MM.1S (cell line): ENCODE measurements around the gene ATOH8.

Experiments
- DNase-seq: peaks from one replicate; pipeline ENCODE4 v3.0.0-alpha.2; 2015
- H2AFZ ChIP-seq: fragments of 300-600 bp; sonication (generic); 2 replicates; pipeline ENCODE4 v1.6.0; 2016; ENCODE audit warnings: antibody characterized with exemption, low read length
- H3F3A ChIP-seq: fragments of 300-600 bp; sonication (generic); 2 replicates; pipeline ENCODE4 v1.6.1; 2016; ENCODE audit warnings: mild to moderate bottlenecking, antibody characterized with exemption, low read length, moderate library complexity, mixed read lengths; ENCODE audit not compliant: insufficient read depth
- H3K27ac ChIP-seq: fragments of 300-600 bp; sonication (generic); 2 replicates; pipeline ENCODE4 v1.5.1; 2016; ENCODE audit warnings: mild to moderate bottlenecking, low read length
- H3K27me3 ChIP-seq: fragments of 300-600 bp; sonication (generic); replicated peaks from 2 replicates; pipeline ENCODE4 v1.6.0; 2016; ENCODE audit warnings: low read length; ENCODE audit not compliant: insufficient read depth
- H3K36me3 ChIP-seq: fragments of 300-600 bp; sonication (generic); replicated peaks from 2 replicates; pipeline ENCODE4 v1.6.1; 2016; ENCODE audit warnings: mild to moderate bottlenecking, low read length, mixed read lengths; ENCODE audit not compliant: insufficient read depth
- H3K4me1 ChIP-seq: fragments of 300-600 bp; sonication (generic); 2 replicates; pipeline ENCODE4 v1.6.1; 2016; ENCODE audit warnings: low read length, mixed read lengths
- H3K4me2 ChIP-seq: fragments of 300-600 bp; sonication (generic); 2 replicates; pipeline ENCODE4 v1.6.0; 2016; ENCODE audit warnings: low read depth, low read length
- H3K4me3 ChIP-seq: fragments of 300-600 bp; sonication (generic); 2 replicates; pipeline ENCODE4 v1.5.1; 2016; ENCODE audit warnings: low read length, mixed read lengths
- H3K79me2 ChIP-seq: fragments of 300-600 bp; sonication (generic); 2 replicates; pipeline ENCODE4 v1.6.1; 2016; ENCODE audit warnings: mixed run types, low read length, mixed read lengths
- H3K9ac ChIP-seq: fragments of 300-600 bp; sonication (generic); 2 replicates; pipeline ENCODE4 v1.6.1; 2016; ENCODE audit warnings: low read length, mixed read lengths
- H3K9me2 ChIP-seq: fragments of 300-600 bp; sonication (generic); replicated peaks from 2 replicates; pipeline ENCODE4 v1.6.1; 2016; ENCODE audit warnings: mild to moderate bottlenecking, low read length, mixed read lengths; ENCODE audit not compliant: insufficient read depth
- H3K9me3 ChIP-seq: fragments of 300-600 bp; sonication (generic); replicated peaks from 2 replicates; pipeline ENCODE4 v1.6.1; 2016; ENCODE audit warnings: mild to moderate bottlenecking, low read length, mixed read lengths; ENCODE audit not compliant: insufficient read depth
- H4K20me1 ChIP-seq: fragments of 300-600 bp; sonication (generic); 2 replicates; pipeline ENCODE4 v1.6.1; 2016; ENCODE audit warnings: mild to moderate bottlenecking, low read length, moderate library complexity, mixed read lengths; ENCODE audit not compliant: insufficient read depth
- EZH2 ChIP-seq: fragments of 300-600 bp; sonication (generic); optimal IDR thresholded peaks from 2 replicates; pipeline ENCODE3; 2017; ENCODE audit warnings: low read depth, mild to moderate bottlenecking, antibody characterized with exemption, low read length, mixed read lengths
- EZH2phosphoT487 ChIP-seq: fragments of 300-600 bp; sonication (generic); IDR thresholded peaks from 2 replicates; pipeline ENCODE4 v1.6.1; 2018; ENCODE audit warnings: antibody characterized with exemption, low read length
- TF ChIP-seq, protein P1 (sequence below): fragments of 300-600 bp; sonication (generic); IDR thresholded peaks from 2 replicates; pipeline ENCODE4 v1.5.1; 2016; ENCODE audit warnings: antibody characterized with exemption, low read length, mixed read lengths

The ATOH8 gene

GRCh38 chr2:85819811-85820510, 66.2 kb downstream of the ATOH8 start:
- TF ChIP-seq EZH2 (no peak), EZH2phosphoT487 (no peak)
- TF ChIP-seq, protein P1, sequence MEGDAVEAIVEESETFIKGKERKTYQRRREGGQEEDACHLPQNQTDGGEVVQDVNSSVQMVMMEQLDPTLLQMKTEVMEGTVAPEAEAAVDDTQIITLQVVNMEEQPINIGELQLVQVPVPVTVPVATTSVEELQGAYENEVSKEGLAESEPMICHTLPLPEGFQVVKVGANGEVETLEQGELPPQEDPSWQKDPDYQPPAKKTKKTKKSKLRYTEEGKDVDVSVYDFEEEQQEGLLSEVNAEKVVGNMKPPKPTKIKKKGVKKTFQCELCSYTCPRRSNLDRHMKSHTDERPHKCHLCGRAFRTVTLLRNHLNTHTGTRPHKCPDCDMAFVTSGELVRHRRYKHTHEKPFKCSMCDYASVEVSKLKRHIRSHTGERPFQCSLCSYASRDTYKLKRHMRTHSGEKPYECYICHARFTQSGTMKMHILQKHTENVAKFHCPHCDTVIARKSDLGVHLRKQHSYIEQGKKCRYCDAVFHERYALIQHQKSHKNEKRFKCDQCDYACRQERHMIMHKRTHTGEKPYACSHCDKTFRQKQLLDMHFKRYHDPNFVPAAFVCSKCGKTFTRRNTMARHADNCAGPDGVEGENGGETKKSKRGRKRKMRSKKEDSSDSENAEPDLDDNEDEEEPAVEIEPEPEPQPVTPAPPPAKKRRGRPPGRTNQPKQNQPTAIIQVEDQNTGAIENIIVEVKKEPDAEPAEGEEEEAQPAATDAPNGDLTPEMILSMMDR = no peak
- no peak overlapping the region for H3K9ac ChIP-seq
- no peaks in the 10 kb centered on the region for H4K20me1 ChIP-seq
- no peak overlapping the region for H2AFZ ChIP-seq
- H3K79me2 ChIP-seq = no peaks in the 10 kb centered on the region
- no peaks in the 10 kb centered on the region for H3K27me3 ChIP-seq
- H3F3A ChIP-seq = no peaks in the 10 kb centered on the region
- no peaks in the 10 kb centered on the region for H3K9me2 ChIP-seq
- no peak overlapping the region for H3K4me2 ChIP-seq
- no peak overlapping the region for H3K27ac ChIP-seq
- H3K9me3 ChIP-seq = no peaks in the 10 kb centered on the region
- DNase-seq = no peak
- no peak overlapping the region for H3K4me3 ChIP-seq
- no peaks in the 10 kb centered on the region for H3K36me3 ChIP-seq
- H3K4me1 ChIP-seq = no peaks in the 10 kb centered on the region

- Histone ChIP-seq H3K4me3 (no peak overlapping the region), H3K27ac (no peak overlapping the region), H3K36me3 (no peaks in the 10 kb centered on the region), H2AFZ (no peak overlapping the region), H3K4me1 (peaks cover 4% of the 10 kb centered on the region; the same call in 1 of the 2 replicates), H3K79me2 (no peaks in the 10 kb centered on the region), H3K4me2 (no peak overlapping the region), H3K9ac (no peak overlapping the region), H3K9me3 (no peaks in the 10 kb centered on the region), H3K9me2 (no peaks in the 10 kb centered on the region), H3F3A (no peaks in the 10 kb centered on the region), H3K27me3 (no peaks in the 10 kb centered on the region), H4K20me1 (no peaks in the 10 kb centered on the region)
- TF ChIP-seq EZH2 (no peak), EZH2phosphoT487 (no peak)
- TF ChIP-seq, protein P1 = no peak
- DNase-seq = no peak
Measured at GRCh38 chr2:85822766-85823165, 69.0 kb downstream of the ATOH8 start.

- H3F3A ChIP-seq = no peaks in the 10 kb centered on the region
- peaks cover 11% of the 10 kb centered on the region for H3K4me1 ChIP-seq
- no peak overlapping the region for H3K27ac ChIP-seq
- H2AFZ ChIP-seq = no peak overlapping the region
- TF ChIP-seq EZH2 (no peak), EZH2phosphoT487 (no peak)
- TF ChIP-seq, protein P1 = no peak
- H4K20me1 ChIP-seq = no peaks in the 10 kb centered on the region
- no peaks in the 10 kb centered on the region for H3K9me3 ChIP-seq
- H3K27me3 ChIP-seq = no peaks in the 10 kb centered on the region
- H3K36me3 ChIP-seq = no peaks in the 10 kb centered on the region
- H3K9me2 ChIP-seq = no peaks in the 10 kb centered on the region
- DNase-seq = no peak
- H3K79me2 ChIP-seq = no peaks in the 10 kb centered on the region
- no peak overlapping the region for H3K4me2 ChIP-seq
- no peak overlapping the region for H3K9ac ChIP-seq
- no peak overlapping the region for H3K4me3 ChIP-seq
Measured at GRCh38 chr2:85823951-85824350, 70.2 kb downstream of the ATOH8 start.
